ENCODE results near the gene IGSF8. TPM values are rescaled to one million over a fixed set of nuclear protein-coding genes. Genes with fewer than 3 reads are reported as not detected.

The IGSF8 gene
- total RNA-seq, 1 donor = 52.0 TPM

GRCh38 chr1:160047111-160047991 is 51.1 kb downstream of the IGSF8 start:
- no peak for DNase-seq (ENCODE audit: low read depth in 2 of 3, low spot score in 2 of 3)

- peak in 2 of 3 donors; percentile 92 to 96 for DNase-seq (ENCODE audit: low read depth in 2 of 3, low spot score in 2 of 3)
These were observed 51.8 kb downstream of the IGSF8 start for GRCh38 chr1:160046494-160047110.

DNA sequence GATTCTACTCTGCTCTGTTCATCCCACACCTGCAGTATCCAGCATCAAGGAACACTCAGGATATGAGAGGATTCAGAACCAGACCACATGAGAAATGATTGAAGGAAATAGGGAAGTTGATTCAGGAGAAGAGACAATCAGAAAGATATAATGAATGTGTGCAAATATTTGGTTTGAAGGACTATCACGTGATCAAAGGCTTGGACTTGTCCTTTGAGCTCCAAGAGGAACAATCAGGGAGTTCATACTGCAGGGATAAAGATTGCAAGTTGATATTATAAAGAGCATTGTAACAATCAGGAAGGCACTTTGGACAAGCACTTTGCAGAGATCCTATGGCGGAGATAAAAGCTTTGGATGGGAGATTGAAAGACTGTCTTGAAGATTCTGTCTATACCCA is 52.8 kb downstream of the IGSF8 start:
- no peak for DNase-seq (ENCODE audit: low read depth in 2 of 3, low spot score in 2 of 3)

GRCh38 chr1:160043543-160043942 is 54.9 kb downstream of the IGSF8 start:
- no peak for DNase-seq (ENCODE audit: low read depth in 2 of 3, low spot score in 2 of 3)

Other genes starting within 250 kb of the IGSF8 start
- not detected for gene VSIG8, start 236.0 kb downstream of the IGSF8 start, total RNA-seq
- gene CFAP45, start 198.5 kb downstream of the IGSF8 start, total RNA-seq = 0.81 TPM
- gene TAGLN2, start 173.1 kb downstream of the IGSF8 start, total RNA-seq = 935 TPM
- gene IGSF9, start 153.0 kb downstream of the IGSF8 start, total RNA-seq = 0.54 TPM
- under 0.01 TPM for gene SLAMF9, start 144.4 kb downstream of the IGSF8 start, total RNA-seq
- 6.5 TPM for gene PIGM, start 66.6 kb downstream of the IGSF8 start, total RNA-seq
- gene KCNJ10, start 28.5 kb downstream of the IGSF8 start, total RNA-seq = under 0.01 TPM
- not detected for gene KCNJ9, start 17.1 kb downstream of the IGSF8 start, total RNA-seq
- gene ATP1A2, start 17.1 kb upstream of the IGSF8 start, total RNA-seq = not detected
- gene ATP1A4, start 53.0 kb upstream of the IGSF8 start, total RNA-seq = under 0.01 TPM
- gene CASQ1, start 92.0 kb upstream of the IGSF8 start, total RNA-seq = not detected
- gene PEA15, start 106.8 kb upstream of the IGSF8 start, total RNA-seq = 23.7 TPM
- gene DCAF8, start 163.9 kb upstream of the IGSF8 start, total RNA-seq = 98.8 TPM
- gene PEX19, start 186.5 kb upstream of the IGSF8 start, total RNA-seq = 16.4 TPM
- gene COPA, start 244.6 kb upstream of the IGSF8 start, total RNA-seq = 93.2 TPM
- 77.3 TPM for gene NCSTN, start 244.8 kb upstream of the IGSF8 start, total RNA-seq